A549 (cell line): ENCODE measurements around the gene HOXD10. TPM values are rescaled to one million over a fixed set of nuclear protein-coding genes. Genes with fewer than 3 reads are reported as not detected.

Experiments used
- ATAC-seq, 2 experiments: fragments of 200-7000 bp in 1 of 2; fragments of >200 bp in 1 of 2; cut with Nextera tagmentation in 1 of 2; cut with Tn5 transposase in 1 of 2; 3 replicates each; pipeline versions ENCODE4 v1.8.0 to v1.9.1; 2018 to 2020; ENCODE audit warnings: mild to moderate bottlenecking in 1 of 2, moderate library complexity in 1 of 2
- CTCF ChIA-PET: fragments of 300-600 bp; sonication (Branson Sonifier 250); formaldehyde crosslinking; extraction: SDS; loops from one replicate; lab custom pipeline; 2021; ENCODE audit warnings: antibody characterized with exemption, inconsistent platforms; lab: Yijun Ruan, JAX
- POLR2A ChIA-PET: fragments of 350-600 bp; formaldehyde crosslinking; extraction: SDS; loops from one replicate; lab custom pipeline; 2021; ENCODE audit warnings: antibody characterized with exemption, inconsistent platforms; lab: Yijun Ruan, JAX
- DNase-seq, 2 experiments: peaks; one replicate each; pipeline versions ENCODE4 v3.0.0 to v3.0.0-alpha.2; 2011 to 2016; ENCODE audit warnings: low read depth in 1 of 2, low spot score in 1 of 2
- FAIRE-seq: peaks from 2 replicates; lab custom pipeline; 2011; peaks lifted over from hg19 to GRCh38; lab: Jason Lieb, UNC
- H3K27ac ChIP-seq, 2 experiments: fragments of >200 bp; sonication (Bioruptor Twin); formaldehyde crosslinking; 3 replicates each; pipeline ENCODE4 v1.5.1; 2016 to 2017
- H3K4me1 ChIP-seq: fragments of >200 bp; sonication (Bioruptor Twin); formaldehyde crosslinking; 3 replicates; pipeline ENCODE4 v1.6.1; 2016
- H3K4me2 ChIP-seq: fragments of >200 bp; sonication (Bioruptor Twin); formaldehyde crosslinking; 3 replicates; pipeline ENCODE4 v1.6.1; 2016
- H3K4me3 ChIP-seq: fragments of >200 bp; sonication (Bioruptor Twin); formaldehyde crosslinking; 3 replicates; pipeline ENCODE4 v1.5.1; 2016
- H3K9me3 ChIP-seq: fragments of >200 bp; sonication (Bioruptor Twin); formaldehyde crosslinking; 3 replicates; pipeline ENCODE4 v1.6.1; 2016
- CEBPB ChIP-seq, 2 experiments: fragments of >200 bp in 1 of 2; sonication (Bioruptor Twin) in 1 of 2; formaldehyde crosslinking in 1 of 2; IDR thresholded peaks; 2 replicates each; pipeline ENCODE4 v1.6.1; 2012 to 2016
- CHD2 ChIP-seq: fragments of 150-350 bp; IDR thresholded peaks from 2 replicates; pipeline ENCODE4 v1.6.1; 2014; ENCODE audit warnings: low read length; ENCODE audit not compliant: partially characterized antibody
- CHD4 ChIP-seq: fragments of 200-600 bp; sonication (generic); IDR thresholded peaks from 2 replicates; pipeline ENCODE4 v1.6.1; 2016; ENCODE audit warnings: antibody characterized with exemption, mild to moderate bottlenecking, borderline replicate concordance
- FOXS1 ChIP-seq: fragments of 250-450 bp; sonication (Bioruptor Pico); IDR thresholded peaks from 2 replicates; pipeline ENCODE4 v1.5.0; 2020; ENCODE audit warnings: mild to moderate bottlenecking, moderate library complexity
- HOXA7 ChIP-seq: fragments of 250-450 bp; sonication (Bioruptor Pico); IDR thresholded peaks from 2 replicates; pipeline ENCODE4 v1.5.0; 2020; ENCODE audit warnings: mild to moderate bottlenecking, moderate library complexity
- HOXB5 ChIP-seq: fragments of 250-450 bp; sonication (Bioruptor Pico); IDR thresholded peaks from 2 replicates; pipeline ENCODE4 v1.5.0; 2020; ENCODE audit warnings: mild to moderate bottlenecking, moderate library complexity
- JUNB ChIP-seq: fragments of >200 bp; sonication (Bioruptor Twin); formaldehyde crosslinking; IDR thresholded peaks from 2 replicates; pipeline ENCODE4 v1.6.1; 2016
- KDM1A ChIP-seq: fragments of 200-600 bp; sonication (generic); IDR thresholded peaks from 2 replicates; pipeline ENCODE4 v1.6.1; 2016; ENCODE audit warnings: low read depth, mild to moderate bottlenecking
- MAFK ChIP-seq: fragments of 450-650 bp; IDR thresholded peaks from 2 replicates; pipeline ENCODE4 v1.6.1; 2014; ENCODE audit not compliant: partially characterized antibody
- NR3C1 ChIP-seq: fragments of >200 bp; sonication (Bioruptor Twin); formaldehyde crosslinking; IDR thresholded peaks from 3 replicates; pipeline ENCODE4 v1.6.1; 2017
- RAD21 ChIP-seq, 2 experiments: fragments of >200 bp in 1 of 2; sonication (Bioruptor Twin) in 1 of 2; formaldehyde crosslinking in 1 of 2; IDR thresholded peaks in 1 of 2; conservative IDR thresholded peaks in 1 of 2; 2 replicates in 1 of 2; 3 replicates in 1 of 2; pipeline ENCODE4 v1.6.1; 2012 to 2018; ENCODE audit warnings: inconsistent platforms in 1 of 2
- RFX5 ChIP-seq: fragments of 450-650 bp; IDR thresholded peaks from 2 replicates; pipeline ENCODE4 v1.7.1; 2014; ENCODE audit warnings: antibody characterized with exemption, mild to moderate bottlenecking, moderate library complexity
- SREBF2 ChIP-seq: fragments of 450-650 bp; IDR thresholded peaks from 2 replicates; pipeline ENCODE4 v1.6.1; 2014; ENCODE audit warnings: mild to moderate bottlenecking, moderate library complexity
- ZSCAN20 ChIP-seq: fragments of 250-450 bp; sonication (Bioruptor Pico); IDR thresholded peaks from 2 replicates; pipeline ENCODE4 v1.8.0; 2022; ENCODE audit warnings: mild to moderate bottlenecking, moderate library complexity
- WGBS: methylation state at CpG from one replicate; pipeline ENCODE4 v1.1.6; 2017; ENCODE audit errors: missing lambda C conversion rate; 5-methylcytosine and 5-hydroxymethylcytosine counted together
- polyA plus RNA-seq, 4 experiments: library from polyadenylated mRNA; depleted of rRNA in 3 of 4; stranded (reverse); fragments of >200 nt; fragmentation: RNase III in 1 of 4; extraction: RNeasy Plus Mini Kit Qiagen cat#74134 plus additional on column Dnase treatment in 1 of 4; gene quantifications; 2 replicates in 3 of 4; 3 replicates in 1 of 4; pipeline ENCODE4 v1.2.3, GENCODE V29; 2011 to 2017
- TF ChIP-seq, protein P1 (sequence below): fragments of 250-450 bp; sonication (Bioruptor Pico); IDR thresholded peaks from 2 replicates; pipeline ENCODE4 v1.5.0; 2020; ENCODE audit warnings: low read depth, mild to moderate bottlenecking, moderate library complexity
- TF ChIP-seq, protein P2 (sequence below): fragments of >200 bp; sonication (Bioruptor Twin); formaldehyde crosslinking; IDR thresholded peaks from 3 replicates; pipeline ENCODE4 v1.5.1; 2016
- TF ChIP-seq, protein P3 (sequence below): IDR thresholded peaks from 2 replicates; pipeline ENCODE4 v1.6.1; 2012
- TF ChIP-seq, protein P4 (sequence below): fragments of >200 bp; sonication (Bioruptor Twin); formaldehyde crosslinking; IDR thresholded peaks from 3 replicates; pipeline ENCODE4 v1.6.1; 2016
- TF ChIP-seq, protein P5 (sequence below): fragments of 200-600 bp; sonication (generic); IDR thresholded peaks from 2 replicates; pipeline ENCODE4 v1.6.1; 2016; ENCODE audit warnings: antibody characterized with exemption, mild to moderate bottlenecking, moderate library complexity

HOXD10 gene
- polyA plus RNA-seq, 2 of the 4 experiments (the other 2 are of a cell fraction), result 4.3 to 4.8 TPM

DNA sequence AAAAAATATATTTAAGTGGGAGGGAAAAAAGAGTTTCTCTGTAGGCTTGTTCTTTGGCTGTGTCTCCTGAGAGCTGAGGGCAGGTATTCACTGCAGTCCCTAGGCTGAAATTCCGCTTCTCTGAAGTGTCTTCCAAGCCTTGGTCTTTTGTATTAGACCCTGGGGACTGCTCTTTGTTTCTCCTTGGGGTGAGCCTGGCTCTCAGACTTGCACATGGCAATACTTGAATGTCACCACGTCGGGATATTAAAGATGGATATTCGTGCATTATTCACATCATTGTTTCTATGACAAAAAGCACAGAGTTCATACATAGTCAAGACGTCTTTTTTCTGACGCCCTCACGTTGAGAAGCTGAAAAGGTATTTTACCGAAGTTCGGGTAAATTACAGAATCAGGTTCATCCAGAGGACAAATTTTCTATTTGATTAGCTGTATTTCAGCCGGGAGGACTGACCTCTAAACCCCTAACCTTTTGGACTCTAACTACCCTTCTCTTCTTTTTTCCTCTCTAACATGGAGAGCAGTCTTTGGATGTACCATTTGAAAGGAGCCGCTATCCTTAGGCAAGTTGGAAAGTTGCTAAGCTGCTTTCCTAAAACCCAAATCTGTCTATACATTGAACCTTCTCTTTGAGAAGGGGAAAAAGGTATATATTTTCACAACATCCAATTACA lies 38.1 kb downstream of the HOXD10 start:
- Histone ChIP-seq H3K4me2 (no peak overlapping the region), H3K4me3 (no peak overlapping the region), H3K27ac (no peak overlapping the region)
- DNase-seq, result no peak
- CTCF ChIA-PET, result interaction anchor here (0.7 to 2.4 kb wide), 6 partner anchors 14 to 1455 kb away, joined by 3 to 16 read pairs (median 4); no protein-coding TSS in a partner anchor
- POLR2A ChIA-PET, result no interaction called here
- no peak for TF ChIP-seq FOXS1
- TF ChIP-seq, protein P1, sequence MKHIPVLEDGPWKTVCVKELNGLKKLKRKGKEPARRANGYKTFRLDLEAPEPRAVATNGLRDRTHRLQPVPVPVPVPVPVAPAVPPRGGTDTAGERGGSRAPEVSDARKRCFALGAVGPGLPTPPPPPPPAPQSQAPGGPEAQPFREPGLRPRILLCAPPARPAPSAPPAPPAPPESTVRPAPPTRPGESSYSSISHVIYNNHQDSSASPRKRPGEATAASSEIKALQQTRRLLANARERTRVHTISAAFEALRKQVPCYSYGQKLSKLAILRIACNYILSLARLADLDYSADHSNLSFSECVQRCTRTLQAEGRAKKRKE, result no peak
- TF ChIP-seq, protein P2, sequence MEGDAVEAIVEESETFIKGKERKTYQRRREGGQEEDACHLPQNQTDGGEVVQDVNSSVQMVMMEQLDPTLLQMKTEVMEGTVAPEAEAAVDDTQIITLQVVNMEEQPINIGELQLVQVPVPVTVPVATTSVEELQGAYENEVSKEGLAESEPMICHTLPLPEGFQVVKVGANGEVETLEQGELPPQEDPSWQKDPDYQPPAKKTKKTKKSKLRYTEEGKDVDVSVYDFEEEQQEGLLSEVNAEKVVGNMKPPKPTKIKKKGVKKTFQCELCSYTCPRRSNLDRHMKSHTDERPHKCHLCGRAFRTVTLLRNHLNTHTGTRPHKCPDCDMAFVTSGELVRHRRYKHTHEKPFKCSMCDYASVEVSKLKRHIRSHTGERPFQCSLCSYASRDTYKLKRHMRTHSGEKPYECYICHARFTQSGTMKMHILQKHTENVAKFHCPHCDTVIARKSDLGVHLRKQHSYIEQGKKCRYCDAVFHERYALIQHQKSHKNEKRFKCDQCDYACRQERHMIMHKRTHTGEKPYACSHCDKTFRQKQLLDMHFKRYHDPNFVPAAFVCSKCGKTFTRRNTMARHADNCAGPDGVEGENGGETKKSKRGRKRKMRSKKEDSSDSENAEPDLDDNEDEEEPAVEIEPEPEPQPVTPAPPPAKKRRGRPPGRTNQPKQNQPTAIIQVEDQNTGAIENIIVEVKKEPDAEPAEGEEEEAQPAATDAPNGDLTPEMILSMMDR, result no peak
- TF ChIP-seq KDM1A, result no peak
- TF ChIP-seq CHD4, result no peak
- TF ChIP-seq, protein P3, sequence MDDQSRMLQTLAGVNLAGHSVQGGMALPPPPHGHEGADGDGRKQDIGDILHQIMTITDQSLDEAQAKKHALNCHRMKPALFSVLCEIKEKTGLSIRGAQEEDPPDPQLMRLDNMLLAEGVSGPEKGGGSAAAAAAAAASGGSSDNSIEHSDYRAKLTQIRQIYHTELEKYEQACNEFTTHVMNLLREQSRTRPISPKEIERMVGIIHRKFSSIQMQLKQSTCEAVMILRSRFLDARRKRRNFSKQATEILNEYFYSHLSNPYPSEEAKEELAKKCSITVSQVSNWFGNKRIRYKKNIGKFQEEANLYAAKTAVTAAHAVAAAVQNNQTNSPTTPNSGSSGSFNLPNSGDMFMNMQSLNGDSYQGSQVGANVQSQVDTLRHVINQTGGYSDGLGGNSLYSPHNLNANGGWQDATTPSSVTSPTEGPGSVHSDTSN, result no peak
- TF ChIP-seq MAFK, result no peak
- TF ChIP-seq SREBF2, result no peak
- no peak for TF ChIP-seq RAD21 (conservative IDR thresholded peaks at IDR 0.05 in 1 of 2, IDR thresholded peaks at IDR 0.05 in 1 of 2)
- TF ChIP-seq CEBPB (IDR thresholded peaks at IDR 0.05), result no peak
- TF ChIP-seq HOXB5, result no peak
- TF ChIP-seq RFX5, result no peak
- TF ChIP-seq JUNB, result no peak
- no peak for TF ChIP-seq CHD2
- TF ChIP-seq, protein P4, sequence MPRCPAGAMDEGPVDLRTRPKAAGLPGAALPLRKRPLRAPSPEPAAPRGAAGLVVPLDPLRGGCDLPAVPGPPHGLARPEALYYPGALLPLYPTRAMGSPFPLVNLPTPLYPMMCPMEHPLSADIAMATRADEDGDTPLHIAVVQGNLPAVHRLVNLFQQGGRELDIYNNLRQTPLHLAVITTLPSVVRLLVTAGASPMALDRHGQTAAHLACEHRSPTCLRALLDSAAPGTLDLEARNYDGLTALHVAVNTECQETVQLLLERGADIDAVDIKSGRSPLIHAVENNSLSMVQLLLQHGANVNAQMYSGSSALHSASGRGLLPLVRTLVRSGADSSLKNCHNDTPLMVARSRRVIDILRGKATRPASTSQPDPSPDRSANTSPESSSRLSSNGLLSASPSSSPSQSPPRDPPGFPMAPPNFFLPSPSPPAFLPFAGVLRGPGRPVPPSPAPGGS, result no peak
- TF ChIP-seq ZSCAN20, result no peak
- TF ChIP-seq, protein P5, sequence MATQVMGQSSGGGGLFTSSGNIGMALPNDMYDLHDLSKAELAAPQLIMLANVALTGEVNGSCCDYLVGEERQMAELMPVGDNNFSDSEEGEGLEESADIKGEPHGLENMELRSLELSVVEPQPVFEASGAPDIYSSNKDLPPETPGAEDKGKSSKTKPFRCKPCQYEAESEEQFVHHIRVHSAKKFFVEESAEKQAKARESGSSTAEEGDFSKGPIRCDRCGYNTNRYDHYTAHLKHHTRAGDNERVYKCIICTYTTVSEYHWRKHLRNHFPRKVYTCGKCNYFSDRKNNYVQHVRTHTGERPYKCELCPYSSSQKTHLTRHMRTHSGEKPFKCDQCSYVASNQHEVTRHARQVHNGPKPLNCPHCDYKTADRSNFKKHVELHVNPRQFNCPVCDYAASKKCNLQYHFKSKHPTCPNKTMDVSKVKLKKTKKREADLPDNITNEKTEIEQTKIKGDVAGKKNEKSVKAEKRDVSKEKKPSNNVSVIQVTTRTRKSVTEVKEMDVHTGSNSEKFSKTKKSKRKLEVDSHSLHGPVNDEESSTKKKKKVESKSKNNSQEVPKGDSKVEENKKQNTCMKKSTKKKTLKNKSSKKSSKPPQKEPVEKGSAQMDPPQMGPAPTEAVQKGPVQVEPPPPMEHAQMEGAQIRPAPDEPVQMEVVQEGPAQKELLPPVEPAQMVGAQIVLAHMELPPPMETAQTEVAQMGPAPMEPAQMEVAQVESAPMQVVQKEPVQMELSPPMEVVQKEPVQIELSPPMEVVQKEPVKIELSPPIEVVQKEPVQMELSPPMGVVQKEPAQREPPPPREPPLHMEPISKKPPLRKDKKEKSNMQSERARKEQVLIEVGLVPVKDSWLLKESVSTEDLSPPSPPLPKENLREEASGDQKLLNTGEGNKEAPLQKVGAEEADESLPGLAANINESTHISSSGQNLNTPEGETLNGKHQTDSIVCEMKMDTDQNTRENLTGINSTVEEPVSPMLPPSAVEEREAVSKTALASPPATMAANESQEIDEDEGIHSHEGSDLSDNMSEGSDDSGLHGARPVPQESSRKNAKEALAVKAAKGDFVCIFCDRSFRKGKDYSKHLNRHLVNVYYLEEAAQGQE, result no peak
- no peak for TF ChIP-seq NR3C1
- TF ChIP-seq HOXA7 (CRISPR knock-in tag), result no peak
- TF ChIP-seq, all 56 proteins: peak for 0
- ATAC-seq, result no peak
- Histone ChIP-seq H3K4me1 (no peaks in the 10 kb centered on the region), H3K9me3 (no peaks in the 10 kb centered on the region)
- WGBS, result 87% methylated on average over 11 of the region's 11 CpGs
- FAIRE-seq, result no peak
